HG03060 (cell line): ENCODE data around the gene PRRC2B.
"Not testable (repeated sequence)": the region's sequence is repeated elsewhere in the genome, so short reads cannot be mapped to it uniquely, and the experiment has no call there.

Experiments used
- ATAC-seq: cut with Tn5 transposase; IDR thresholded peaks from one replicate; pipeline ENCODE4 v1.9.1; 2021; ENCODE audit warnings: low read depth, moderate number of reproducible peaks; ENCODE audit not compliant: unreplicated experiment

PRRC2B gene

GRCh38 chr9:131393622-131394463, at the start of gene PRRC2B:
Gene PRRC2B (plus strand): TSS chr9:131394086. CDS start chr9:131430145, 36,059 bp downstream.
- ATAC-seq: no peak

GRCh38 chr9:131344931-131345535, 48.9 kb upstream of the PRRC2B start:
- ATAC-seq: not testable (repeated sequence)

- ATAC-seq: no peak
Observed at GRCh38 chr9:131346559-131346958, 47.3 kb upstream of the PRRC2B start.

- no peak for ATAC-seq
Observed at GRCh38 chr9:131347376-131348020, 46.4 kb upstream of the PRRC2B start.

GRCh38 chr9:131348631-131349521, 45.0 kb upstream of the PRRC2B start:
- ATAC-seq: no peak

- no peak for ATAC-seq
Observed at GRCh38 chr9:131349522-131349880, 44.4 kb upstream of the PRRC2B start.

GRCh38 chr9:131349881-131350563, 43.9 kb upstream of the PRRC2B start:
- ATAC-seq: no peak

- not testable (repeated sequence) for ATAC-seq
Observed at GRCh38 chr9:131356479-131356878, 37.4 kb upstream of the PRRC2B start.

- ATAC-seq: no peak
Observed at GRCh38 chr9:131358556-131358955, 35.3 kb upstream of the PRRC2B start.

GRCh38 chr9:131361202-131361833, 32.6 kb upstream of the PRRC2B start:
- no peak for ATAC-seq

GRCh38 chr9:131365546-131365945, 28.3 kb upstream of the PRRC2B start:
- ATAC-seq: no peak

- ATAC-seq: no peak
Observed at GRCh38 chr9:131366761-131367401, 27.0 kb upstream of the PRRC2B start.

- ATAC-seq: no peak
Observed at GRCh38 chr9:131367450-131367849, 26.4 kb upstream of the PRRC2B start.

- ATAC-seq: no peak
Observed at GRCh38 chr9:131370638-131371037, 23.2 kb upstream of the PRRC2B start.

GRCh38 chr9:131372599-131372973, 21.3 kb upstream of the PRRC2B start:
- not testable (repeated sequence) for ATAC-seq

GRCh38 chr9:131374638-131375037, 19.2 kb upstream of the PRRC2B start:
- not testable (repeated sequence) for ATAC-seq

- ATAC-seq: no peak
Observed at GRCh38 chr9:131379056-131379455, 14.8 kb upstream of the PRRC2B start.

- ATAC-seq: no peak
Observed at GRCh38 chr9:131382850-131383729, 10.8 kb upstream of the PRRC2B start.
